Caki2 (cell line): ENCODE data around the gene PGM2L1. TPM values are rescaled to one million over a fixed set of nuclear protein-coding genes. Genes with fewer than 3 reads are reported as not detected.
"Not testable (repeated sequence)": the region's sequence is repeated elsewhere in the genome, so short reads cannot be mapped to it uniquely, and the experiment has no call there.

Source experiments
- DNase-seq: peaks from one replicate; pipeline ENCODE4 v3.0.0-alpha.2; 2015; ENCODE audit warnings: low read depth
- in situ Hi-C: cut with HindIII; loops from 2 replicates; pipeline ENCODE4 v1.10.0; 2016; ENCODE audit warnings: low sequenced_read_pairs, low pct_unique_long_range_greater_than_20kb, mixed read lengths
- total RNA-seq: library from RNA; depleted of rRNA; stranded (reverse); fragments of >200 nt; shearing (Covaris generic); gene quantifications from 2 replicates; pipeline ENCODE4 v1.2.3, GENCODE V29; 2014; ENCODE audit warnings: low replicate concordance

The PGM2L1 gene
- total RNA-seq, 1 experiment from 2014 or later, result 0.17 TPM

DNA sequence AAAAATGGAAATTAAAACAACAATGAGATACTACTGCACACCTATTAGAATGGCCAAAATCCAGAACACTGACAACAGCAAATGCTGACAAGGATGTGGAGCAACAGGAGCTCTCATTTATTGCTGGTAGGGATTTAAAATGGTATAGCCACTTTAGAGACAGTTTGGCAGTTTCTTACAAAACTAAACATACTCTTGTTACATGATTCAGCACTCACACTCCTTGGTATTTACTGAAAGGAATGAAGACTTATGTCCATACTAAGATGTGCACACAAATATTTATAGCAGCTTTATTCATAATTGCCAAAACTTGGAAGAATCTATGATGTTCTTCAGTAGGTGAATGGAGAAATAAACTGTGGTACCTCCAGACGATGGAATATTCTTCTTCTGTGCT is 40.8 kb downstream of the PGM2L1 start:
- in situ Hi-C loops, result no loop called here

DNA sequence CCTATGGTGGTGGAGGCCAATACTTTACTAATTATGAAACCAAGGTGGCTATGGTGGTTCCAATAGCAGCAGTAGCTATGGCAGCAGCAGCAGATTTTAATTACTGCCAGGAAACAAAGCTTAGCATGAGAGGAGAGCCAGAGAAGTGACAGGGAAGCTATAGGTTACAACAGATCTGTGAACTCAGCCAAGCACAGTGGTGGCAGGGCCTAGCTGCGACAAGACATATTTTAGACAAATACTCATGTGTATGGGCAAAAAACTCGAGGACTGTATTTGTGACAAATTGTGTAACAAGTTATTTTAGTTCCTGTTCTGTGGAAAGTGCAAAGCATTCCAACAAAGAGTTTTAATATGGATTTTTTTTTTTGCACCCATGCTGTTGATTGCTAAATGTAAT is 42.6 kb downstream of the PGM2L1 start:
- in situ Hi-C loops, result no loop called here
- no peak for DNase-seq

More for the DNA sequence above, 40.8 kb downstream of the PGM2L1 start:
- DNase-seq, result no peak

DNA sequence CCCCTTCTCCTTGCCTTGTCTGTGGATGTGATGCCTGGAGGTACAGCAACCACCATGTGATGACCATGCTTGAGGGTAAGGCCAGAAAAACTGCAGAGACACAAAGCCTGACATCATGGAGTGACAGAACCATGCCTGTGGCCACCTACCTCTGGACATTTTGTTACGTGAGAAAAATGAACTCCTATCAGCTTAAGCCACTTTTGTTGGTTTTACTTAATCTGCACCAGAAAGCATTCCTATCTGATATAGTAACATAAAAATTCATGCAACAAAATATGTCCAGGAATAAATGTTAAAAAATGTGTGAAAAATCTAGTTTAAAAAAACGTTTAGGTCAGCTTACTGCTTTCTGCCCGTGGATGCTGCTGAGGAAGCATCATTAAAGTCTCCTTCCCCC is 44.2 kb downstream of the PGM2L1 start:
- in situ Hi-C loops, result no loop called here
- no peak for DNase-seq

DNA sequence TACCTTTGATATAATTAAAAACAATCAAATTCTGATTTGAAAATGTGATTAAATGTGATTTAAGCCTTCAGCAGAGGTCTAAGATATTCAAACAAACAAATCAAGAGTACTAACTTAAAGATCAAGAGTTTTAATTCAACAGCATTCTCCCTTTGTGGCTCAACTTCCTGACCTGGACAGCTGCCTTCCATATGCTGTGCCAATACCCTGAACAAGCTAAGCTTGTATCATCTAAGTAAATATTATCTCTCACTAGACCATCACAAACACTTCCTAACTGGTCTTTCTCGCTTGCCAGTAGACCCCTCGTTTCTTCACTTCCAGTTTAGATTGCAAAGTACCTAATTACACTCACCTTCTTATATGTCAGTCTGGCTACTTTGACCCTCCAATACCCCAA is 50.9 kb downstream of the PGM2L1 start:
- no peak for DNase-seq
- in situ Hi-C loops, result no loop called here

DNA sequence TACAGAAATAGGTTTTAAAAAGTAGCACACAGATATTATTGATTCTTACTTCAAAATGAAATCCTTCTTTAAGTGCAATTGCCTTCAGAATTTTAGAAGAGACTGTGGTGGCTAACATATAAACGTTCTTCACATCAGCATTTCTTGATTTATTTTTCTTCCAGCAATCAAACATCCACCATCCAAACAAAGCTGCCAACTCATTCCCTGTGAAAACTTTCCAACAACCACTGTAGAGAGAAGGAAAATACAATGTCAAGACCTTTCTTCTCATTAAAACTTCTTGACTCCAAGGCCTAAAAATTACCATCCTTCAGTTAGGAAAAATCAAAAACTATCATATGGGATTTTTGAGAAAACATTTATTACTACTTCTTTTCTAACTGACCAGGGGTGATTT is 52.8 kb downstream of the PGM2L1 start:
- in situ Hi-C loops, result no loop called here
- no peak for DNase-seq

DNA sequence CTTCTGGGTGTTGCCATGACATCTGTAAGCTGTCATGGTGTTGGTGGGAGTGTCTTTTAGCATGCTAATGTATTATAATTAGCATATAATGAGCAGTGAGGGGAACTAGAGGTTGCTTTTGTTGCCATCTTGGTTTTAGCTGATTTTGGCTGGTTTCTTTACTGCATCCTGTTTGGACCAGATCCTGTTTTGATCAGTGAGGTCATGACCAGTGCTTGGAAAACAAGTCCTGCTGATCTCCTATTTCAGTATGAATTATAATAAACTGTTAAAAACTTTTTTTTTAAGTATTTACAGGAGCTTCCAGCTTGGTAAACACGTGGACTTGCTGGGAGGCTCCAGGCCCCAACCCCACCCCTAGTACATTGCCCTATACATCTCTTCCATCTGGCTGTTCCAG is 56.3 kb downstream of the PGM2L1 start:
- DNase-seq, result no peak
- in situ Hi-C loops, result no loop called here

DNA sequence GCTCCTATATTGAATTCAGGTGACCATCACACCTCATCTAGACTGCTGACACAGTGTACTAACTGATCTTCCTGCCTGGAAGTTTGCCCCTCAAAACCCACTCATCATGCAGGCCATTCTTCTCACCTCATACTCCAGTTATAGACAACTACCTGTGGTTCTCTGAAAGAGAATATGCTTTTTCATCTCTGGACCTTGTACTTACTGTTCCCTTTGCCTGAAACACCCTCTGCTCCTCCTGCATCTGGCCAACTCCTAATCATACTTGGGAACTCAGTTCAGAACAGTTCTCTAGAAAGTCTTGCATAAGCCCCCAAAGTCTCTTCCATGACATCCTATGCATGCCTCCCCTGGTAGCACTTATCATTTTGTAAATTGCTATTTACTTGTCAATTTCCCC is 58.6 kb downstream of the PGM2L1 start:
- in situ Hi-C loops, result no loop called here
- DNase-seq, result no peak

DNA sequence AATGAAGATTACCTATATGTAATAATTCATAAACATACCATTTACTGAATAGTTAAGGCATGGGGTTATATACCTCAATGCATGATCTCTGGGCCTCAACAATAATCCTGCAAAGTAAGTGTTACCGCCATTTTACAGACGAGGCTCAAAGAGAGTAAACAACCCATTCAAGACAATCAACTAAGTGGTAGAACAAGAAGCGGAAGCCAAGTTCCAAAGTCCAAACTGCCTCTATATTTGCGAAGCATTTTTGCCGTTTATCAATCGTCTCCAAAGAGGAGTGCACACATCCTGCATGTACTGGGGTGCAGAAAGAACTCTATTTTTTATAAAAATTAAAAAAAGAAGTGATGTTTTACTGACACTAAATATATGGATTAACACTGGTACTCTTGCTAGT is 59.3 kb downstream of the PGM2L1 start:
- in situ Hi-C loops, result no loop called here
- no peak for DNase-seq

DNA sequence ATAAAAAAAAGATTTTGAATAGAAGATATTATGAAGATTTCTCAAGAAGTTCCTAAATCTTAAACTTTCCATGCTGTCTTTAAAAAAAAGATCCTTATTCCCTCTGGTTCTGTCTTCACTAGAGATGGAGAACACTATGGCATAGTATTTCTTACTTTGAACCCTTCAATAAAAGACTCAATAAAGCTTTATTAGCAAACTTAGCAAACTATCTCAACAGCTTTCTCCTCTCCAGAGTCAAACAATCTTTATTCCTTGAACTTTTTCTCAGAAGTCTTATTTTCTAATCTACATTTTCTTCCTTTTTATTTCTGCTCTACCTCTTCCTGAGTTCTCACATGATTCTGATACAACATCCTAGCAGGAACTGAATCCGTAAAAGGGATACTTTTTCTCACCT is 65.0 kb downstream of the PGM2L1 start:
- in situ Hi-C loops, result no loop called here
- DNase-seq, result no peak

DNA sequence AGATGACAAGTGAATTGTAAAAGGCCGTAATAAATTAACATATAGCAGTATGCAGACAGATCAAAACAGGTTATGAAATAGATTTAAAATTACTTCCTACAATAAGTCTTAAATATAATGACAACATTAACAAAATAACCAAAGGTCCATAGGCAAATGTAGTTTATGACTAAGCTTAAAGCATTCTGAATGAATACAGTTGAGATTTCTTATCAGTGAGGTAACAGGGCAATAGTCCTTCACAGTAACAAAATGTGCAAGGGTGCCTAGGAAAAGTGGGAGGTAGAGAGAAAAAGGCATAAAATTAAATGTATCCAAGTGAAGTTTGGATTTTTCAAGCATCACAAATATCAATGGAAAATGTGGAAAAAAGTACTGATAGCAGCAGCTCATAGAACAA is 65.9 kb downstream of the PGM2L1 start:
- no peak for DNase-seq
- in situ Hi-C loops, result no loop called here

DNA sequence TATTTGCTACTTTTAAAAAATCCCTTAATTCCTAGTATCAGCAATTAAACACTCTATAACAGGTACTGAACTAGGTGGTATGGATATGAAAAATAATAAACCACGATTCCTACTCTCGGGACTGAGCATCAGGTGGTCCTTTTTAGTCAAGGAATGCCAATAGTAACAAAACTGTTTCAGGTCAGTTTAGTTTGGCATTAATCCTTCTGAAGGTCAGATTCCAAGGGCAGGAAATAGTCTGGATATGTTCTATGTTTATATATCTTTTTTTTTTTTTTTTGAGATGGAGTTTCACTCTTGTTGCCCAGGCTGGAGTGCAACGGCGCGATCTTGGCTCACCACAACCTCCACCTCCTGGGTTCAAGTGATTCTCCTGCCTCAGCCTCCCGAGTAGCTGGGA is 67.2 kb downstream of the PGM2L1 start:
- in situ Hi-C loops, DNase-seq: not testable (repeated sequence)

DNA sequence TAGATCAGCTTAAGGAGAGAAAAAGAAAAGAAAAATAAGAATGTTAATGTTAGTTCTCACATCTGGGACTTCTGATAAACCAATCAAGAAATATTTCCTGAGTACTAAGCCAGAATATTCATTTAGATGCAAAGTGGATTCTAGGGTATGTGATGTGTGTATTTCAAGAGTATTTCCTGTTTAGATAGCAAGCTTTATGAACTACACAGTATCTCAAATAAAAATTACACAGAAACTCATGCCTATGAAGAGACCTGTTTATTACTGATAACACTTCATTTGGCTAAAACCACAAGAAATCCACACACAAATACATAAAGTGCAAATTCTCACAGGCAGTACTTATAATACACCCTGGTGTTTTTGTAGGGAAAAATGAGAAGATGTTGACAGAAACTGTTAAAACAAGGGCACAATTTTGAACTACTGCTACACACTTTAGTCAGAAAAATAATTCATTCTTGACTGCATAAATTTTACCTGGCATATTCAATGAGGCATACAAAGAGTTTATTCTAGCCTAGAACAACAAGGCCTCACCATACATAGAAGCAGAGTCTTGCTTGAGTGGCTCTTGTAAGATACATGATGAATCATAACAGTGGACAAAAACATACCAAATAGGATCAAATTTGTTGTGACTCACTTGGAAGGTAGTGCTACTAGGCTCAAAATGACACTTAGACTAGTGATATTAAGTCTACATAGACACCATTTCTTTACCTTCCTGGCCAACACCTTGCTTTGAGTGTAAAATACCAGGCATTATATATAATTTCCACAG is 68.0 kb downstream of the PGM2L1 start:
- in situ Hi-C loops, result no loop called here
- DNase-seq, result peak; percentile 51

DNA sequence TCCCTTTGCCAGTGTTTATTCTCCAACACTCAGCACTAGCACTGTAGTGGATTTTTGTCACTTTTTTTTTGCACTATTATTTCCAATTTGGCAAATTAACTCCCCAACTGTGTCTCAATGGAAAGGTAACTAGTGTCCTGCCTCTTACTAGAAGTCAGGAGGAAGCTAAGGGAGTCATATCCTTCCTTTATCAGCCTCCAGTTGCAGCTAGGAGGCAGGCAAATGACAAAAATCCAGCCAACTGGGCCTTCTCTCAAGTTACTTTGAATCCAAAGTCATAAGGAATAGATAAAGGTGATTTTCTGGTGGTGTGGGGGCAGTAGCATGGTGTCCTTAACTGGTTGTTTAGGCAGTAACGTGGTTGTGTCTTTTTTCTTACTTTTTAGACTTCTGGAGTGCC is 71.2 kb downstream of the PGM2L1 start:
- no peak for DNase-seq
- in situ Hi-C loops, result no loop called here

DNA sequence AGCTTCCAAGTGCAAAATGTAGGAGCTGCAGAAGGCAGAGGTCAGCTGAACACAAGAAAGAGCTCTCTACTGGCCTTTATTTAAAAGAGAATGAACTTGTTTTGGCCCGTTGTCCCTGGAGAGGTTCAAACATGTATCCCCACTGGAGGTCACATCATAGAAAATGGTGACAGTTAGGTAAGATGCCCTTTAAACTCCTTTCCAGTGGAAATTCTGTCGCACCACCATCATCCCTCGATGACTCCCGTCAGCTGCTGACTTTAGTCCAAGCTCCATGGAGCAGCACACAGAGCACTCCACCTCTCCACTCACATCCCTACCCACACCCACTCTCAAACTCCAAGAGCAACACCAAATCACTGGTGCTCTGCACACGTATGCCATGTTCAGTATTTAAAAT is 71.6 kb downstream of the PGM2L1 start:
- in situ Hi-C loops, result no loop called here
- no peak for DNase-seq

DNA sequence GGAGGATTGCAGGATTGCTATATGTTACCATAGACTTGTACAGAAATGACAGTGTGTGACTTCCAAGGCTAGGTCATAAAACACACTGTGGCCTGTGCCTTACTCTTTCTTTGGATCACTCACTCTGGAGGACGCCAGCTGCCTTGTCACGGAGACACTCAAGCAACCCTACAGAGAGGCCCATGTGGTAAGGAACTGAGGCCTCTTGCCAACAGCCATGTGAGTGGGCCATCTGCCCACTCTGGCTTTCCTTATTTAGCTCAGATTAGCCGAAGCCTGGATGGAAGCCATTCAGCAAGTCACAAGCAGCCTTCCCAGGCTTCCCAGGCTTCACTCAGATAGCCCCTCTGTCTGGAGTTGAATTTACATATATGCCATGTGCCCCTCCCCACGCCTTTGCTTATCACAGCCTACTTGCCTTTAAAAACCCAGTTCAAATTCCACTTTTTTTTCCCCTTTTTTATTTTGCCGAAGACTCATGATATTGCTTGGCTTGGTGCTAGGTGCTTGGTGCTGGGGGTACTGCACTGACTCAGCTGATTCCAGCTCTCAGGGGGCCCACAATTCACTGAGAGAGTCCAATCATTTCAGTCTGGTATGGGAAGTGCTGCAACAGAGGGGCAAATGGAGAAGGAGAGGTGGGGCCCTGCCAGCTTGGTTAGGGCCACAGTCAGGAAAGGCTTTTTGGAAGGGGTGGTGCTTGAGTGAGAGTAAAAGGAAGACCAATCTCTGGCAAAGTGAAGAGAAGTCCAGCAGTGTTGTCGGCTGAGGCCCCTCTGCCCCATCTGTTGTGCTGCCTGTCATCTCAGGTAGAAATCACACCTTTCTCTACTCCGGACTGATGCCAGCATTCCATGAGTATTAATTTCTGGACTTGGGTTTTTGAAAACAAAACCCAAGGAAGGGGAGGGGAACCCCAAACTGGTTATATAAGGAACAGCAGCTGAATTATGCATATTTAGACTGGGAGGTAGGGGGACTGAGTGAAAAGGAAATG is 72.3 kb downstream of the PGM2L1 start:
- no peak for DNase-seq
- in situ Hi-C loops, result no loop called here

DNA sequence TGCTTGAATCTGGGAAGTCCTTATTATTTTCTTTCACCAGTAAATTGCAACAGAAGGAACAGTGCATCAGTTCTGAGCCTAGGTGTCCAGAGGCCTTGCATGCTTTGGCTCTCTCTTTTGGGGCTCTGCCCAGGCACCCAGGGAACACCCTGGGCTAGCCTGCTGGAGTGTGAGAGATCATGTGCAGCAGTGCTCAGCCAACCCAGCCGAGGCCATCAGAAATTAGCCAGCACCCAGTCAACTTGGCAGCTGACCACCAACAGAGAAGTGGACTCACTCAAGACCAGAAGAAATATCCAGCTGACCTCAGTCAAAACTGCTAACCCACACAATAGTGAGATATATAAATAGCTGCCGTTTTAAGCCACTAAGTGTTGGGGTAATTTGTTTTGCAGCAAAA is 75.6 kb downstream of the PGM2L1 start:
- in situ Hi-C loops, result no loop called here
- no peak for DNase-seq

DNA sequence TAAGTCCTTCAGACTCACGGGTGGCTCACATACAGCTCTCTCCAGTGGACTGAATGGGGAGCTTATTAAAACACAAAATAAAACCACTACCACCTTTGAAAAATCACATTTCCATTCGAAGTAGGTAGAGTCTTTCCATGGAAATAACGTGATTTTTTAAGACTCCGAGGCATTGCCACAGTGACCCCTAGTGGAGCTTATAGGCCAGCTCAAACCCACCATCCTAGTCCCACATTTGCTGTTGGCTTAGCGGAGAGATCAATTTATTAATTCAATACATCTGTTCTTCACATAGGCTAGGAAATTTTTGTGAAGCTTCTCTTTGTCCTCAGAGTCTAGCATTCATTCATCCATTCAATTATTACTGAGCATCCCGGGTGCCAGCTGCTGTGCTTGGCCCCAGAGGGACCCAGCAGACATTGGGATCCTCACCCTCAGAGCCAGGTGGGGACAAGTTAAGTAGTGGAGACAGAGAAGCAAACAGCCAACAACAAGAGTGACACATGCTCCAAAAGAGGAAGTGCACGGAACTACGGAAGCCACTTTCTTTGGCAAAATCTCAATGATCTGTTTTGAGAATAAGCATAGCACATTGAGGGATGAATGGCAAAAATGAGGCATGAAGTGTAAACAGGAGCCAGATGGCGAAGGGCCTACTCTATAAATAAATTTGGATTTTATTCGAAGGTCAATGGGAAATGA is 76.6 kb downstream of the PGM2L1 start:
- DNase-seq, result no peak
- in situ Hi-C loops, result no loop called here

DNA sequence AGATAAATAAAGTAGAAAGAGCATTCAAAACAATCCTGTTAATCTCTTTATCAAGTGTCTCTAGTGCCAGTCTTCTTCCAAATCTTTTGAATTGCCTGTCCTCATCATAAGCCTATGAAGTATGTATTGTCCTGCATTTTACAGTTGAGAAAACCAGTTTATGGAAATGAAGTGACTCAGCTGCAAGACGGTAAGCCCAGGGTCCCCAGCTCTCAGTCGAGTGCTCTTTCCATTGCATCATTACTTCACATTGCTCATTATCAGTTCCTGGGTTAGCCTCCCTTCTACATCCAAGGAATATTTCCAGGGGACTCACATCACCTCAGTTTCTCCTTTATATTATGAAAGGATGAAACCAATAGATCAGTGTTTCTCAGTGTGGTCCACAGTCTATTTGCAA is 77.7 kb downstream of the PGM2L1 start:
- in situ Hi-C loops, result no loop called here
- no peak for DNase-seq
